ENCODE data around the gene VTA1. TPM values are rescaled to one million over a fixed set of nuclear protein-coding genes. Genes with fewer than 3 reads are reported as not detected.

The VTA1 gene
- total and polyA plus RNA-seq, 2 of the 13 experiments (the other 11 are each of a cell fraction or from before 2014, with no cell fraction given): 70.7 to 89.1 TPM

DNA sequence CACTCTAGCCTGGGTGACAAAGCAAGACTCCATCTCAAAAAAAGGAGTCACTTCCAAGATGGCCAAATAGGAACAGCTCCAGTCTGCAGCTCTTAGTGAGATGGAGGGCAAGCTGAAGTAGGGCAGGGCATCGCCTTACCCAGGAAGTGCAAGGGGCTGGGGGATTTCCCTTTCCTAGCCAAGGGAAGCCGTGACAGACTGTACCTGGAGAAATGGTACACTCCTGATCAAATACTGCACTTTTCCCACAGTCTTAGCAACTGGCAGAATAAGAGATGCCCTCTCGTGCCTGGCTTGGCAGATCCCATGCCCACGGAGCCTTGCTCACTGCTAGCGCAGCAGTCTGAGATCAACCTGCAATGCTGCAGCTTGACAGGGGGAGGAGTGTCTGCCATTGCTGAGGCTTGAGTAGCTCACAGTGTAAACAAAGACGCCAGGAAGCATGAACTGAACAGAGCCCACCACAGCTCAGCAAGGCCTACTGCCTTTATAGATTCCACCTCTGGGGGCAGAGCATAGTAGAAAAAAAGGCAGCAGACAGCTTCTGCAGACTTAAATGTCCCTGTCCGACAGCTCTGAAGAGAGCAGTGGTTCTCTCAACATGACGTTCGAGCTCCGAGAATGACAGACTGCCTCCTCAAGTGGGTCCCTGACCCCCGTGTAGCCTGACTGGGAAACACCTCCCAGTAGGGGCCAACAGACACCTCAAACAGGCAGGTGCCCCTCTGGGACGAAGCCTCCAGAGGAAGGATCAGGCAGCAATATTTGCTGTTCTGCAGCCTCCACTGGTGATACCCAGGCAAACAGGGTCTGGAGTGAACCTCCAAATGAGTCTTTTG is 85.4 kb downstream of the VTA1 start (continued):
- TF ChIP-seq, protein P1, sequence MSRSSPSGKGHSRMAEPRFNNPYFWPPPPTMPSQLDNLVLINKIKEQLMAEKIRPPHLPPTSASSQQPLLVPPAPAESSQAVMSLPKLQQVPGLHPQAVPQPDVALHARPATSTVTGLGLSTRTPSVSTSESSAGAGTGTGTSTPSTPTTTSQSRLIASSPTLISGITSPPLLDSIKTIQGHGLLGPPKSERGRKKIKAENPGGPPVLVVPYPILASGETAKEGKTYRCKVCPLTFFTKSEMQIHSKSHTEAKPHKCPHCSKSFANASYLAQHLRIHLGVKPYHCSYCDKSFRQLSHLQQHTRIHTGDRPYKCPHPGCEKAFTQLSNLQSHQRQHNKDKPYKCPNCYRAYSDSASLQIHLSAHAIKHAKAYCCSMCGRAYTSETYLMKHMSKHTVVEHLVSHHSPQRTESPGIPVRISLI (CRISPR knock-in tag; IDR thresholded peaks at IDR 0.05; ENCODE audit: borderline replicate concordance): peak; percentile 91
- TF ChIP-seq ZNF230 (CRISPR knock-in tag; IDR thresholded peaks at IDR 0.05) (peak; percentile 55; the same call in 1 of the 2 replicates), SMAD1 (CRISPR knock-in tag; IDR thresholded peaks at IDR 0.05; ENCODE audit: borderline replicate concordance, low read depth) (peak; percentile 79; the same call in 1 of the 2 replicates), KLF6 (CRISPR knock-in tag; IDR thresholded peaks at IDR 0.05) (peak; percentile 61), ZBTB3 (CRISPR knock-in tag; IDR thresholded peaks at IDR 0.05; ENCODE audit: borderline replicate concordance, low read depth) (peak; percentile 24; the same call in 1 of the 2 replicates), ZNF883 (CRISPR knock-in tag; IDR thresholded peaks at IDR 0.05; ENCODE audit: not compliant biosample characterization) (peak; percentile 42), KLF16 (CRISPR knock-in tag; IDR thresholded peaks at IDR 0.05) (peak in 1 of 2 experiments; percentile 95; a peak in 2 of 4 replicates), FOXK2 (IDR thresholded peaks at IDR 0.05) (peak; percentile 87), SMC3 (IDR thresholded peaks at IDR 0.05; ENCODE audit: low read length) (peak; percentile 98), SKI (IDR thresholded peaks at IDR 0.05; ENCODE audit: partially characterized antibody) (peak; percentile 80), ZNF350 (CRISPR knock-in tag; IDR thresholded peaks at IDR 0.05; ENCODE audit: borderline replicate concordance, low read depth) (peak; percentile 91), NCOA2 (CRISPR knock-in tag; IDR thresholded peaks at IDR 0.05) (peak; percentile 50), YEATS2 (CRISPR knock-in tag; IDR thresholded peaks at IDR 0.05; ENCODE audit: borderline replicate concordance) (peak; percentile 61; the same call in 1 of the 2 replicates), KAT7 (CRISPR knock-in tag; IDR thresholded peaks at IDR 0.05; ENCODE audit: borderline replicate concordance) (peak; percentile 99)
- TF ChIP-seq, protein P2, sequence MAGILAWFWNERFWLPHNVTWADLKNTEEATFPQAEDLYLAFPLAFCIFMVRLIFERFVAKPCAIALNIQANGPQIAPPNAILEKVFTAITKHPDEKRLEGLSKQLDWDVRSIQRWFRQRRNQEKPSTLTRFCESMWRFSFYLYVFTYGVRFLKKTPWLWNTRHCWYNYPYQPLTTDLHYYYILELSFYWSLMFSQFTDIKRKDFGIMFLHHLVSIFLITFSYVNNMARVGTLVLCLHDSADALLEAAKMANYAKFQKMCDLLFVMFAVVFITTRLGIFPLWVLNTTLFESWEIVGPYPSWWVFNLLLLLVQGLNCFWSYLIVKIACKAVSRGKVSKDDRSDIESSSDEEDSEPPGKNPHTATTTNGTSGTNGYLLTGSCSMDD (CRISPR knock-in tag; IDR thresholded peaks at IDR 0.05): 0 out of 2 replicates have a peak, but pooled peaks have one; percentile 34
- TF ChIP-seq, protein P3, sequence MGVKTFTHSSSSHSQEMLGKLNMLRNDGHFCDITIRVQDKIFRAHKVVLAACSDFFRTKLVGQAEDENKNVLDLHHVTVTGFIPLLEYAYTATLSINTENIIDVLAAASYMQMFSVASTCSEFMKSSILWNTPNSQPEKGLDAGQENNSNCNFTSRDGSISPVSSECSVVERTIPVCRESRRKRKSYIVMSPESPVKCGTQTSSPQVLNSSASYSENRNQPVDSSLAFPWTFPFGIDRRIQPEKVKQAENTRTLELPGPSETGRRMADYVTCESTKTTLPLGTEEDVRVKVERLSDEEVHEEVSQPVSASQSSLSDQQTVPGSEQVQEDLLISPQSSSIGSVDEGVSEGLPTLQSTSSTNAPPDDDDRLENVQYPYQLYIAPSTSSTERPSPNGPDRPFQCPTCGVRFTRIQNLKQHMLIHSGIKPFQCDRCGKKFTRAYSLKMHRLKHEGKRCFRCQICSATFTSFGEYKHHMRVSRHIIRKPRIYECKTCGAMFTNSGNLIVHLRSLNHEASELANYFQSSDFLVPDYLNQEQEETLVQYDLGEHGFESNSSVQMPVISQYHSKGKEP (CRISPR knock-in tag; IDR thresholded peaks at IDR 0.05): peak; percentile 61; the same call in 1 of the 2 replicates
- TF ChIP-seq, protein P4, sequence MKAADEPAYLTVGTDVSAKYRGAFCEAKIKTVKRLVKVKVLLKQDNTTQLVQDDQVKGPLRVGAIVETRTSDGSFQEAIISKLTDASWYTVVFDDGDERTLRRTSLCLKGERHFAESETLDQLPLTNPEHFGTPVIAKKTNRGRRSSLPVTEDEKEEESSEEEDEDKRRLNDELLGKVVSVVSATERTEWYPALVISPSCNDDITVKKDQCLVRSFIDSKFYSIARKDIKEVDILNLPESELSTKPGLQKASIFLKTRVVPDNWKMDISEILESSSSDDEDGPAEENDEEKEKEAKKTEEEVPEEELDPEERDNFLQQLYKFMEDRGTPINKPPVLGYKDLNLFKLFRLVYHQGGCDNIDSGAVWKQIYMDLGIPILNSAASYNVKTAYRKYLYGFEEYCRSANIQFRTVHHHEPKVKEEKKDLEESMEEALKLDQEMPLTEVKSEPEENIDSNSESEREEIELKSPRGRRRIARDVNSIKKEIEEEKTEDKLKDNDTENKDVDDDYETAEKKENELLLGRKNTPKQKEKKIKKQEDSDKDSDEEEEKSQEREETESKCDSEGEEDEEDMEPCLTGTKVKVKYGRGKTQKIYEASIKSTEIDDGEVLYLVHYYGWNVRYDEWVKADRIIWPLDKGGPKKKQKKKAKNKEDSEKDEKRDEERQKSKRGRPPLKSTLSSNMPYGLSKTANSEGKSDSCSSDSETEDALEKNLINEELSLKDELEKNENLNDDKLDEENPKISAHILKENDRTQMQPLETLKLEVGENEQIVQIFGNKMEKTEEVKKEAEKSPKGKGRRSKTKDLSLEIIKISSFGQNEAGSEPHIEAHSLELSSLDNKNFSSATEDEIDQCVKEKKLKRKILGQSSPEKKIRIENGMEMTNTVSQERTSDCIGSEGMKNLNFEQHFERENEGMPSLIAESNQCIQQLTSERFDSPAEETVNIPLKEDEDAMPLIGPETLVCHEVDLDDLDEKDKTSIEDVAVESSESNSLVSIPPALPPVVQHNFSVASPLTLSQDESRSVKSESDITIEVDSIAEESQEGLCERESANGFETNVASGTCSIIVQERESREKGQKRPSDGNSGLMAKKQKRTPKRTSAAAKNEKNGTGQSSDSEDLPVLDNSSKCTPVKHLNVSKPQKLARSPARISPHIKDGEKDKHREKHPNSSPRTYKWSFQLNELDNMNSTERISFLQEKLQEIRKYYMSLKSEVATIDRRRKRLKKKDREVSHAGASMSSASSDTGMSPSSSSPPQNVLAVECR (CRISPR knock-in tag; IDR thresholded peaks at IDR 0.05; ENCODE audit: borderline replicate concordance): peak; percentile 76; the same call in 1 of the 2 replicates
- TF ChIP-seq, protein P5, sequence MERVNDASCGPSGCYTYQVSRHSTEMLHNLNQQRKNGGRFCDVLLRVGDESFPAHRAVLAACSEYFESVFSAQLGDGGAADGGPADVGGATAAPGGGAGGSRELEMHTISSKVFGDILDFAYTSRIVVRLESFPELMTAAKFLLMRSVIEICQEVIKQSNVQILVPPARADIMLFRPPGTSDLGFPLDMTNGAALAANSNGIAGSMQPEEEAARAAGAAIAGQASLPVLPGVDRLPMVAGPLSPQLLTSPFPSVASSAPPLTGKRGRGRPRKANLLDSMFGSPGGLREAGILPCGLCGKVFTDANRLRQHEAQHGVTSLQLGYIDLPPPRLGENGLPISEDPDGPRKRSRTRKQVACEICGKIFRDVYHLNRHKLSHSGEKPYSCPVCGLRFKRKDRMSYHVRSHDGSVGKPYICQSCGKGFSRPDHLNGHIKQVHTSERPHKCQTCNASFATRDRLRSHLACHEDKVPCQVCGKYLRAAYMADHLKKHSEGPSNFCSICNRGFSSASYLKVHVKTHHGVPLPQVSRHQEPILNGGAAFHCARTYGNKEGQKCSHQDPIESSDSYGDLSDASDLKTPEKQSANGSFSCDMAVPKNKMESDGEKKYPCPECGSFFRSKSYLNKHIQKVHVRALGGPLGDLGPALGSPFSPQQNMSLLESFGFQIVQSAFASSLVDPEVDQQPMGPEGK (CRISPR knock-in tag; IDR thresholded peaks at IDR 0.05): peak; percentile 62; the same call in 1 of the 2 replicates

All from HepG2 (cell line).